Measurements from ENCODE around the gene L3MBTL2.
"Not testable (repeated sequence)": the region's sequence is repeated elsewhere in the genome, so short reads cannot be mapped to it uniquely, and the experiment has no call there.

Gene L3MBTL2

DNA sequence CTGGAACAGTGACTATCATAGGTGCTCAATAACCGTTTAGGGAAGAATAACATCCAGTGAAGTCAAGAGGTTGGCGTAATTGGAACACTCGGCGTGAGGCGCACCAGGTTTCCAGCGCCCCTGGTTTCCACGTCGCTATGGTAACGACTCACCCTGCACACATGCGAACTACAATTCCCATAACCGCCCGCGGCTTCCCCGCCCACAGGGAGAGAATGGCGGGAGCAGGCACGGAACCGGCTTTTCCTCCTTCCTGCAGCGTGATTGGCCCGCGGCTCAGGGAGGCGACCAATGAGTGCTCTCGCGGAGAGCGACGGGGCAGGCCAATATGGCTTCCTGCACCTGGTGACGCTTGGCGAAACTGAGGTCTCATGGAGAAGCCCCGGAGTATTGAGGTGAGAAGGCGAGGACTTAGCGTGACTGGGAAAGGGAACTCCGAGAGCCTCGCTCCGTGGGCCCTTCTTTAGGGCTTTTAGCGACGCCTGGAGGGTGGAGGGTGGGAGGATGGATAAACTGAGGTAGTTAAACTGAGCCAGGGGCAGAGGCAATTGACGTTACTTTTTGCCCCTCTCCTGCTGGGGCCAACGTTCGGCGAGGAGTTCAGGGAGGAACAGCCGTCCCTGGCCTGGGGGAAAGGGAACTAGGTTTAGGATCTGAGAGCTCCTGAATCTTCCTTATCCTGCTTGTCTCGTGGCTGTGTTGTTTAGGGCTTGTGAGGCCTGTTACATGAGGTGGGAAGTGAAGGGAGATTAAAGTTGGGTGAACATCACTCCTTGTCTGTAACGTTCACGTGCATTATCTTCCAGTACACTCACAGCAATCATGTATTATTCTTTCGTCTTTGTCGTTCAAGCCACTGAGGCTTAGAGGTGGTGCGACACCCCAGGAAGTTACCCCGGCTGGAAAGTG lies at the start of gene L3MBTL2:
TSS of gene L3MBTL2 (plus strand) at position 321 of the 909 bp plus-strand sequence. CDS start at position 372, 51 bp downstream.
- peak; percentile 99 for FAIRE-seq

DNA sequence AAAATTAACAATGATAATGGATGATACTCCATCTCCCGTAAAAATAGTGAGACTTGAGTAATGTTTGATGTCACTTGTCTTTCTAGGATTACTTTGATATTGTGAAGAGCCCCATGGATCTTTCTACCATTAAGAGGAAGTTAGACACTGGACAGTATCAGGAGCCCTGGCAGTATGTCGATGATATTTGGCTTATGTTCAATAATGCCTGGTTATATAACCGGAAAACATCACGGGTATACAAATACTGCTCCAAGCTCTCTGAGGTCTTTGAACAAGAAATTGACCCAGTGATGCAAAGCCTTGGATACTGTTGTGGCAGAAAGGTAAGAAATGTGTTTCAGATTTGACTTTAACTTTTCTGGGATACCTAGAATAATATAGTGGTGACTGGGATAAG lies 48.0 kb upstream of the L3MBTL2 start:
- no peak for FAIRE-seq

DNA sequence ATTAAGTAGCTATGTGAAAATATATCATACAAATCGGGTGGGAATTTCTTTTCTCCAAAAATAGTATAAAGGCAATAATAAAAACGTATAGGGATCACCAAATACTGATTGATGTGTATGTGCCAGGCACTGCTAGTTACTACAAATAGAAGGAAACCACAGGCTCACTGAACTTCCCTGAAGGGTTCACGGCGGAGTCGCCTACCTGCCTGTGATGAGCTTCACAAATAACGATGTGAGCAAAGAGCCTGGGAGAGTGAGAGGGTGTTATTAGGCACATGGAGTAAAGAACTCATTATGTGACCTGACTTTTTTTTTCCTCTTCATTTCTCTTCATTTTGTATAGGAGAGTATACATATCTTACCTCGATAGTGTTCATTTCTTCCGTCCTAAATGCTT lies 36.0 kb upstream of the L3MBTL2 start:
- FAIRE-seq, result no peak

DNA sequence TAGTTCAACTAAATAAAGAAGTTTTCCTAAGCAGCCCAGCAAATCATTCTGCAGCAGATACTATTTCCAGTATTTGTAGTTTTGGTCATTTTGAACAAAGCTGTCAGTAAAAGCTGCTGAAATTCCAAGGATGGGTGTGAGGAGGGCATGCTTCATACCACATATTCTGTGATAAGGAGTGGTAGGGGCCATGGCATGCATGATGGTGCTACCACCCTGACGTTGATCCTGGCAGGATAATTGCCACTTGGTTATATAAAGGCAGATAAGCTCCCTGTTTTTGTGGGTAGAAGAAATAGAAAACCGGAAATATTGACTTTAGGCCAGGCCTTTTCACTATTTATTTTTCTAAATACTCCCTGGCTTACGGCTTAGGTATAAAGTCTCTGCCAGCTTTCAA lies 33.1 kb upstream of the L3MBTL2 start:
- FAIRE-seq, result no peak

DNA sequence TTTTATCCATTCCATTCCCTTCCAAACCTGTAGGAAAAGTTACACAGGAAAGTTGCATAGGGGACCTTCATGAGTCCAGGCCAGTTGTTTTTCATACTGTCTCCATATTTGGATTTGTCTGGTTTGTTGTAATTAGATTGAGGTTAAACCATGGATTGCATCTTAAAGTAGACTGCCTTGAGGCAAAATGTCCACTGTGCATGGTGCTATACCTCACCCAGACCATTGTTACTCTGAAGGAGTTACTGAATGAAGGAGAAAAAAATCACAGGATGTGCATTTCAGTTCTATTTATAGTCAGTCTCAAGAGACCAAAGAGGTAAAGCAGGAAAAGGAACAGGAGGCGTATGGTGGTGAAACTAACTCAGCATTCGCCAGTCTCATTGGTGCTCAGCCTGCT lies 29.6 kb upstream of the L3MBTL2 start:
- no peak for FAIRE-seq

DNA sequence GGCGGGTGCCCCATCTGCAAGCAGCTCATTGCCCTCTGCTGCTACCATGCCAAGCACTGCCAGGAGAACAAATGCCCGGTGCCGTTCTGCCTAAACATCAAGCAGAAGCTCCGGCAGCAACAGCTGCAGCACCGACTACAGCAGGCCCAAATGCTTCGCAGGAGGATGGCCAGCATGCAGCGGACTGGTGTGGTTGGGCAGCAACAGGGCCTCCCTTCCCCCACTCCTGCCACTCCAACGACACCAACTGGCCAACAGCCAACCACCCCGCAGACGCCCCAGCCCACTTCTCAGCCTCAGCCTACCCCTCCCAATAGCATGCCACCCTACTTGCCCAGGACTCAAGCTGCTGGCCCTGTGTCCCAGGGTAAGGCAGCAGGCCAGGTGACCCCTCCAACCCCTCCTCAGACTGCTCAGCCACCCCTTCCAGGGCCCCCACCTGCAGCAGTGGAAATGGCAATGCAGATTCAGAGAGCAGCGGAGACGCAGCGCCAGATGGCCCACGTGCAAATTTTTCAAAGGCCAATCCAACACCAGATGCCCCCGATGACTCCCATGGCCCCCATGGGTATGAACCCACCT lies 28.0 kb upstream of the L3MBTL2 start:
- FAIRE-seq, result no peak

DNA sequence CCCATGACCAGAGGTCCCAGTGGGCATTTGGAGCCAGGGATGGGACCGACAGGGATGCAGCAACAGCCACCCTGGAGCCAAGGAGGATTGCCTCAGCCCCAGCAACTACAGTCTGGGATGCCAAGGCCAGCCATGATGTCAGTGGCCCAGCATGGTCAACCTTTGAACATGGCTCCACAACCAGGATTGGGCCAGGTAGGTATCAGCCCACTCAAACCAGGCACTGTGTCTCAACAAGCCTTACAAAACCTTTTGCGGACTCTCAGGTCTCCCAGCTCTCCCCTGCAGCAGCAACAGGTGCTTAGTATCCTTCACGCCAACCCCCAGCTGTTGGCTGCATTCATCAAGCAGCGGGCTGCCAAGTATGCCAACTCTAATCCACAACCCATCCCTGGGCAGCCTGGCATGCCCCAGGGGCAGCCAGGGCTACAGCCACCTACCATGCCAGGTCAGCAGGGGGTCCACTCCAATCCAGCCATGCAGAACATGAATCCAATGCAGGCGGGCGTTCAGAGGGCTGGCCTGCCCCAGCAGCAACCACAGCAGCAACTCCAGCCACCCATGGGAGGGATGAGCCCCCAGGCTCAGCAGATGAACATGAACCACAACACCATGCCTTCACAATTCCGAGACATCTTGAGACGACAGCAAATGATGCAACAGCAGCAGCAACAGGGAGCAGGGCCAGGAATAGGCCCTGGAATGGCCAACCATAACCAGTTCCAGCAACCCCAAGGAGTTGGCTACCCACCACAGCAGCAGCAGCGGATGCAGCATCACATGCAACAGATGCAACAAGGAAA lies 27.3 kb upstream of the L3MBTL2 start:
- FAIRE-seq, result no peak

DNA sequence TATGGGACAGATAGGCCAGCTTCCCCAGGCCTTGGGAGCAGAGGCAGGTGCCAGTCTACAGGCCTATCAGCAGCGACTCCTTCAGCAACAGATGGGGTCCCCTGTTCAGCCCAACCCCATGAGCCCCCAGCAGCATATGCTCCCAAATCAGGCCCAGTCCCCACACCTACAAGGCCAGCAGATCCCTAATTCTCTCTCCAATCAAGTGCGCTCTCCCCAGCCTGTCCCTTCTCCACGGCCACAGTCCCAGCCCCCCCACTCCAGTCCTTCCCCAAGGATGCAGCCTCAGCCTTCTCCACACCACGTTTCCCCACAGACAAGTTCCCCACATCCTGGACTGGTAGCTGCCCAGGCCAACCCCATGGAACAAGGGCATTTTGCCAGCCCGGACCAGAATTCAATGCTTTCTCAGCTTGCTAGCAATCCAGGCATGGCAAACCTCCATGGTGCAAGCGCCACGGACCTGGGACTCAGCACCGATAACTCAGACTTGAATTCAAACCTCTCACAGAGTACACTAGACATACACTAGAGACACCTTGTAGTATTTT lies 26.6 kb upstream of the L3MBTL2 start:
- no peak for FAIRE-seq

DNA sequence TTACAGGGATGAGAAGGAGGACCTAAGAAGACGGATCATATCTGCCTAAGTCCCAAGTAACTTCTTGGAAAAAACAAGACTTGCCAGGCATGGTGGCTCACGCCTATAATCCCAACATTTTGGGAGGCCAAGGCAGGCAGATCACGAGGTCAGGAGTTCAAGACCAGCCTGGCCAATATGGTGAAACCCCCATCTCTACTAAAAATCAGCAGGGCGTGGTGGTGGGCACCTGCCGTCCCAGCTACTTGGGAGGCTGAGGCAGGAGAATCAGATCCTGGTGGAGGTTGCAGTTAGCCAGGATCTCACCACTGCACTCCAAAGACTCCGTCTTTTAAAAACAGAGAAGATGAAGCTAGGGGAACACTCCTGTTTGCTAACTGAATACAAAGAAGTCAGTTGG lies 24.8 kb upstream of the L3MBTL2 start:
- not testable (repeated sequence) for FAIRE-seq

DNA sequence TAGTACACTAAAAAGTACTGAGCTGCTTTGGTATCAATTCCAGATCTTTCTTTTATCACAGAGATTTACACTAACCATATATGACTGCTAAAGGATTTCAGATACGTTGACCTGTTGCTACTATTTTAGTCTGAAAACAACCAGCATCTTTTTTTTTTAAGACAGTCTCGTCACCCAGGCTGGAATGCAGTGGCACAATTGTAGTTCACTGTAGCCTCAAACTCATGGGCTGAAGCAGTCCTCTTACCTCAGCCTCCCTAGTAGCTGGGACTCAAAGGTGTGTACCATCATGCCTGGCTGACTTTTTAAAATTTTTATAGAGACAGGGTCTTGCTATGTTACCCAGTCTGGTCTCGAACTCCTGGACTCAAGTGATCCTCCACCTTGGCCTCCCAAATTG lies 24.2 kb upstream of the L3MBTL2 start:
- peak; percentile 30 for FAIRE-seq

DNA sequence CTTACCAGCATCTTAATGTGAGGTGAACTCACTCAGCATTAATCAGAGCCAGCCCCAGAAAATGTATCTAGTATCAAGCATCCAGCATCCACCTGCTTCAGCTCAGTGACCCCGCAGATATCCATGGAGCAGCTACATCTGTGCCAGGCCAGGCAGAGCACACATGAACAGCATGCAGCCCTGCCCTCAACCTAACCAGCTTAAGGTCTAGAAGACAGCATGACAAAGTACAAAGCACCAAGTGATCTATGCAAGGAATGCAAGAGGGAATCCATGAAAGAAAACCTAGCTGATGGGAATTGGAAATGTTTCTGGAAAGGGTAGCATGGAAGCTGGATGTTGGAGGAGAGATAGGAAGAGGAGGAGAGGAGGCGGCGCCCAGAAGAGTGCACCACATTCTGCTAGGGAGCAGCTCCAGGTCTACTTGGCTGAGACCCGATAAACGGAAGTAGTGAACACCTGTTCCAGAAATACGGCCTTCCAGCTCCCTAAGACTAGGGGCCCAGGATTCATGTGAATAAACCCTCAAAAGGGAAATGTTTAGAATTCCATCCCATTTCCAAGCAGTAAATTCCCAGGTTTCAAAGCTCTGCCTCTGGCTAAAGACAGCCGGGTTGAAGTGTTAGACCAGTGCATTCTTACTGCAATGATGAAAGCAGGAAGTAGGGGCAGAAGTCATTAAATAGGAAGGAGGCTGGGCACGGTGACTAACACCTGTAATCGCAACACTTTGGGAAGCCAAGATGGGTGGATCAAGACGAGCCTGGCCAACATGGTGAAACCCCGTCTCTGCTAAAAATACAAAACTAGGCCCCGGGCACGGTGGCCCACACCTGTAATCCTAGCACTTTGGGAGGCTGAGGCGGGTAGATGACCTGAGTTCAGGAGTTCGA lies 23.5 kb upstream of the L3MBTL2 start:
- FAIRE-seq, result peak; percentile 93

DNA sequence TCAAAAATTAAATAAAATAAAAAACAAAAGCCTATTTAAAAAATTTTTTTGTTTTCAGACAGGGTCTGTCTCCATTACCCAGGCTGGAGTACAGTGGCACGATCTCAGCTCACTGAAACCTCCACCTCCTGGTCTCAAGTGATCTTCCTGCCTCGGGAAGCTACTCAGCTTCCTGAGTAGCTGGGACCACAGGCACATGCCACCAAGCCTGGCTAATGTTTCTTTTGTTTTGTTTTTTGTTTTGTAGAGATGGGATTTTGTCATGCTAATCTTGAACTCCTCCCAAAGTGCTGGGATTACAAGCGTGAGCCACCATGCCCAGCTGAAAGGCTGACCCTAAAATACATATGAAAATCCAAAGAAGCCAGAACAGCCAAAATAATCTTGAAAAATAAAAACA lies 20.4 kb upstream of the L3MBTL2 start:
- FAIRE-seq, result no peak

DNA sequence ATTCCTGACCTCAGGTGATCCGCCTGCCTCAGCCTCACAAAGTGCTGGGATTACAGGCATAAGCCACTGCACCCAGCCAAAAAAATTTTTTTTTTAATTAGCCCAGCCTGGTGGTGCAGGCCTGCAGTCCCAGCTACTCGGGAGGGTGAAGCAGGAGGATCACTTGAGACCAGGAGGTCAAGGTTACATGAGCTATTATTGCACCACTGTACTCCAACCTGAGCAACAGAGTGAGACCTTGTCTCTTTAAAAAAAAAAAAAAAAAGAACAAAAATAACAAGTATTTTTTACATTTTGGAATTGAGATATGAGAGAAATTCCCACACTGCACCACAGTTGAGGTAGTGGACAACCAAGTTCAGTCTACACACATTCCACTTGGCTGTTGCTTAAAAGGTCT lies 13.6 kb upstream of the L3MBTL2 start:
- no peak for FAIRE-seq

DNA sequence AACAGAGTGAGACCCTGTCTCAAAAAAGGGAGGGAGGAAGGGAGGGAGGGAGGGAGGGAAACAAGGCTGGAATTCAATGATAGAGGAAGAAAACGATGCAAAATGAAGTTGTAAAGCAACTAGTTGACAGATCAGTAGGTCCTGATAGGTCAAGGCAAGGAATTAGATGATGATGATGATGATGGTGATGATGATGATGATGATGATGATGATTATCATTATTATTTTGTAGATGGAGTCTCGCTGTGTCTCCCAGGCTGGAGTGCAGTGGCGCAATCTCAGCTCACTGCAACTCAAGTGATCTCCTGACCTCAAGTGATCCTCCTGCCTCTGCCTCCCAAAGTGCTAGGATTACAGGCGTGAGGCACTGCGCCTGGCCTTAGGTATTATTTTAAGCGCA lies 11.3 kb upstream of the L3MBTL2 start:
- FAIRE-seq, result no peak

DNA sequence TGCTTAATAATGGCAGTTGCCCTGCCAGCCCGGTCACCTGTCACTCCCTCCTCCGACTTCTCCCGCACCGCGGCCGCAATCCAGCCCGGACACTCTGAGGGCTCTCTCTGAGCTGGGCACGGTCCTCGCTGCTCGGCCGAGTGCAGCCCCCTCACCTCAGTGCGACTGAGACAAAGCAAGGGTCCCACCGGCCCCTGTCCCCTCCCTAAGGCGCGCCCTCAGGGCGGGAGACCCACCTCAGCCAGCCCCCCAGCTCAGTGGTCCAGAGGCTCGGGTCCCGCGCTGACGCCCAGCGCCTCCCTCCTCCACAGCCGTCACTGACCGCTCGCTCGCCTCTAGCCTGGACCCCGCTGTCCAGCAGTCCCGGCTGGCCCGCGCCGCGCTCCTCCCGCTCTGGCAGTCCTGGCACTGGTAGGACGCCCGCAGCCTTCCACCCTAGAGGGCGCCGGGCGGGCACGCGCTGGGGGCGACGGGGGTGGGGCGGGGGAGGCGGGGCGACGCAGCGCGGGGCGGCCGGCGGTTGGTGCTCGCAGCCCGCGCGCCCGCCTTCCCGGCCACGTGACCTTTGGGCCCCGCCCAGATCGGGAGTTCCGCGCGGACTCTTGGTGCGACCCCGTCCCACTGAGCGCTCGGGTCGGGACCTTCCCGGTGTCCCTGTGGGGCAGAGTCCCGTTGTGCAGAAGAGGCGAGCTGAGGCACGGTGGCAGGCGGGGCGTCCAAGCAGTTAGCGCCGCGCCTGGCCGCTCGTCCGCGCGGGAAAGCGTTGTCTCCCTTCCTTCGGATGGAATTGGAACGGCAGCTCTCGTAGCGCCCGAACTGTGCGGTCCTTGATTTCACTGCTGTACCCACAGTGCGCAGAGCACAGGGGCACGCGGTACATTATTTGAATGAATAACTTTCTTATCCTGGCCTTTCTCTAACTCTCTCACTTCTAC lies 7.8 kb upstream of the L3MBTL2 start:
- FAIRE-seq, result no peak

DNA sequence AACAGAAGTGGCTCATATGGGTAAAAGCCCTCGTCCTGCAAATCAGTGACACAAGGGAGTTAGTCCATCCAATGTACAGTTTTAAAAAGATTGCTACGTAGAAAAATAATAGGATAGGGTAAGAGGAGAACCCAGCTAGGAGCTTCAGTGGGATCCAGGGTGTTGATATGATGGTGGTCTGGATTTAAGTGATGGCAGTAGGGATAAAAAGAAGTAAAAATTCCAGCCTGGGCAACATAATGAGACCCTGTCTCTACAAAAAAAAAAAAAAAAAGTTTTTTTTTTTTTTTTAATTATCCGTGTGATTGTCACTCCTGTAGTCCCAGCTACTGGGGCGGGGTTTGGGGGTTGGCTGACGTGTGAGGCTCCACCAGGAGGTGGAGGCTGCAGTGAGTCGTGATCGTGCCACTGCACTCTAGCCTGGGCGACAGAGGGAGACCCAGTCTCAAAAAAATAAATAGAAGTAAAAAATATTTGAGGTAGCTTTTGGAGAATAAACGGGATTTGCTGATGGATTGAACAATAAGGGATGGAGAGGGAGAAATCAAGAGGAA lies 7.0 kb upstream of the L3MBTL2 start:
- no peak for FAIRE-seq

DNA sequence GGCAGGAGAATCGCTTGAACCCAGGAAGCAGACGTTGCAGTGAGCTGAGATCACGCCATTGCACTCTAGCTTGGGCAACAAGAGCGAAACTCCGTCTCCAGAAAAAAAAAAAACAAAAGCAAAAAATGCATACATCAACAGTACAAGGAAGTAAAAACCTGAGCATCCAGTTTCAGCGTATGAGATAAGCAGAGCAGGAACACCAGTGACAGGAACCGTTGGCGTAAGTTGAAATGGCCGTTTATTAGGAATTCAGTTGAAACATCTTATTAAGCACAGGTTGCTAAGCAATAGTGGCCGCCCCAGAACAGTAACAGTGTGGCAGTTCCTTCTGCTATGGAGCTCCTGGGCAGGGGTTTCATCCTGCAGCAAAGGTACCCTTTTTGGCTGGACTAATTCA lies 4.0 kb upstream of the L3MBTL2 start:
- no peak for FAIRE-seq

DNA sequence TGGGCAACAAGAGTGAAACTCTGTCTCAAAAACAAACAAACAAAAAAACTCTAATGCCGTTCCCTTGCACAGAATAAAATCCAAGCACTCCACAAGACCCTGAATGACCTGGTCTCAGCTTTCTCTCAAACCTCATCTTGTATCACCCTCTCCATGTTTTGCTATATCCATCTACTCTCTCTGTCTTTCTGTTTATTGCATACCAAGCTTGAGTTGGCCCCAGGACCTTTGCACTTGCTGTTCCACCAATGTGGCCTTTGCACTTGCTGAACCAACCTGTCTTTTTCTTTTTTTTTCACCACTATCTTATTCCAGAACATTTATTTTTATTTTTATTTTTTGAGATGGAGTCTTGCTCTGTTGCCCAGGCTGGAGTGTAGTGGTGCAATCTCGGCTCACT lies 2.0 kb upstream of the L3MBTL2 start:
- no peak for FAIRE-seq

DNA sequence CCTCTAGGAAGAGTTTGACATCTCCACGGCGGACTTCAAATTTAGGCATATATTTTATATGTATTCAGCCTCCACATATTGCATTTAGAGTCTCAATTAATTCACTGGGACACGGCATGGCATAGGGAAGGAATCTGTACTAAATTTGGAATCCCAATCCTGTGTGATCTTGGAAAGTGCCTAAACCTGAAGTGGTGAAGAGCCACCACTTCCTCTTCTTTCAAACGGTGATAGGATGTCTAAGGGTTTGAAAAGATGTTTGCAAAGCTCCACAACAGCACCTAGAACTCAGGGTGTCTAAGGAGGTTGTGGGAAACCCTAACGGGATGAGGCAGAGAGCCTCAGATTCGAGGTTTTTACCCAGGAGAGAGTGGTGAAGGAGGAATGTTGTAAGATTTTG lies 1.0 kb upstream of the L3MBTL2 start:
- no peak for FAIRE-seq

DNA sequence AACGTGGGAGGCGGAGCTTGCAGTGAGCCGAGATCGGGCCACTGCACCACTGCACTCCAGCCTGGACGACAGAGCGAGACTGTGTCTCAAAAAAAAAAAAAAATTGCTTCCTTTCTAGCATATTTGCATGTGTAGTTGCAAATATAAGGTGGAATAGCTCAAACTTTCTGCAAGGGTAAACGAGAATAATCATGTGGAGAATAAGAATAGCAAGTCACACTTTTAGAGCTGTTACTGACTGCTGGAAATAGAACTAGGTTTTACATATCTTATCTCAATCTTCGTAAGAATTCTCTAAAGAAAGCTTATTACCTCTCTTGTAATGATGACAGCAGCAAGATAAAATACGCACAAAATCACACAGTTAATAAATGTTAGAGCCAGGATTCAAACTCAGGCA lies 1.6 kb downstream of the L3MBTL2 start:
- FAIRE-seq, result no peak

DNA sequence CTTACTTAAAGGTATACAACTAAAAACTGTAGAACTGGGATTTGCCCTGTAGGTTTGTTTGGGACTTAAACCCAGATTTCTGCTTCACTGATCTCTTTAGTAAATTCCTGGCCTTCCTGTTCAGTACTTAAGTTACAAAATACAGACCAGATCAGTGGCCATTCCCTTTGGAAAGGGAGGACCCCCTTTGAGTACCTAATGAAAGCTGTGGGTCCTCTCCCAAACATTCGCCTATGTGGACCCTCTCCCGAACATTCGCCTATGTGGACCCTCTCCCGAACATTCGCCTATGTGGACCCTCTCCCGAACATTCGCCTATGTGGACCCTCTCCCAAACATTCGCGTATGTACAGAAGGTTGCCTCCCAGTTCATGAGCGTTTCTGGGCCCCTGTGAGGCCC lies 10.3 kb downstream of the L3MBTL2 start:
- FAIRE-seq, result no peak
